IMR-90 (cell line): ENCODE results near the gene KCNK4. TPM values are rescaled to one million over a fixed set of nuclear protein-coding genes. Genes with fewer than 3 reads are reported as not detected.

Experiments used
- ATAC-seq: fragments of 200-7000 bp; cut with Tn5 transposase; 2 replicates; pipeline ENCODE4 v1.9.1; 2020; ENCODE audit warnings: low read depth, mild to moderate bottlenecking, moderate library complexity
- BruUV-seq: library from RNA; stranded (reverse); fragments of 400-500 nt; replicated peaks from 2 replicates; lab custom pipeline; 2021; lab: Mats Ljungman, UMichigan
- CTCF ChIA-PET: fragments of 300-600 bp; formaldehyde crosslinking; extraction: SDS; loops from one replicate; lab custom pipeline; 2021; ENCODE audit warnings: antibody characterized with exemption; lab: Yijun Ruan, JAX
- POLR2A ChIA-PET: fragments of 300-600 bp; sonication (Branson Sonifier 250); formaldehyde crosslinking; loops from one replicate; lab custom pipeline; 2022; ENCODE audit warnings: antibody characterized with exemption; ENCODE audit not compliant: unreplicated experiment; lab: Charles Lee
- DNase-seq: peaks from one replicate; pipeline ENCODE4 v3.0.0; 2013
- H2AFZ ChIP-seq: replicated peaks from 2 replicates; pipeline ENCODE3; 2013; ENCODE audit warnings: low read length, mild to moderate bottlenecking; ENCODE audit not compliant: poor library complexity
- H2AK5ac ChIP-seq: 2 replicates; pipeline ENCODE4 v1.6.1; 2013; ENCODE audit warnings: low read depth, low read length, inconsistent platforms
- H2AK9ac ChIP-seq: replicated peaks from 2 replicates; pipeline ENCODE3; 2013; ENCODE audit warnings: mild to moderate bottlenecking, low read depth, low read length, moderate library complexity; ENCODE audit not compliant: poor library complexity
- H2BK120ac ChIP-seq: 2 replicates; pipeline ENCODE4 v1.6.1; 2013; ENCODE audit warnings: low read depth, low read length, inconsistent platforms
- H2BK15ac ChIP-seq: 3 replicates; pipeline ENCODE4 v1.6.1; 2013; ENCODE audit warnings: low read depth, low read length, inconsistent platforms
- H2BK20ac ChIP-seq: 2 replicates; pipeline ENCODE4 v1.6.1; 2013; ENCODE audit warnings: low read depth, mild to moderate bottlenecking, inconsistent platforms, low read length, moderate library complexity
- H2BK5ac ChIP-seq: 2 replicates; pipeline ENCODE4 v1.6.1; 2013; ENCODE audit warnings: mild to moderate bottlenecking, low read depth, low read length, inconsistent platforms; ENCODE audit not compliant: poor library complexity, severe bottlenecking
- H3K14ac ChIP-seq: replicated peaks from 2 replicates; pipeline ENCODE4 v1.6.1; 2013; ENCODE audit warnings: low read depth, low read length, inconsistent platforms
- H3K18ac ChIP-seq: 2 replicates; pipeline ENCODE4 v1.6.1; 2013; ENCODE audit warnings: low read depth, low read length, control low read depth
- H3K23ac ChIP-seq: 2 replicates; pipeline ENCODE4 v1.6.1; 2013; ENCODE audit warnings: low read depth, low read length, inconsistent platforms
- H3K27ac ChIP-seq: 2 replicates; pipeline ENCODE4 v1.5.1; 2013; ENCODE audit warnings: mild to moderate bottlenecking, control low read depth, low read length; ENCODE audit not compliant: insufficient read depth
- H3K27me3 ChIP-seq: 2 replicates; pipeline ENCODE4 v1.6.1; 2013; ENCODE audit warnings: low read length; ENCODE audit not compliant: control insufficient read depth, insufficient read depth
- H3K36me3 ChIP-seq: 2 replicates; pipeline ENCODE4 v1.6.1; 2013; ENCODE audit warnings: low read length, mixed read lengths; ENCODE audit not compliant: control insufficient read depth, insufficient read depth
- H3K4ac ChIP-seq: 2 replicates; pipeline ENCODE4 v1.6.1; 2013; ENCODE audit warnings: low read depth, low read length, inconsistent platforms
- H3K4me1 ChIP-seq: 2 replicates; pipeline ENCODE4 v1.6.1; 2013; ENCODE audit warnings: low read length, mixed read lengths; ENCODE audit not compliant: control insufficient read depth, insufficient read depth
- H3K4me2 ChIP-seq: 2 replicates; pipeline ENCODE4 v1.6.1; 2013; ENCODE audit warnings: low read depth, mild to moderate bottlenecking, control low read depth, low read length, moderate library complexity
- H3K4me3 ChIP-seq: 2 replicates; pipeline ENCODE4 v1.5.1; 2013; ENCODE audit warnings: low read depth, mild to moderate bottlenecking, control low read depth, low read length, moderate library complexity; ENCODE audit not compliant: insufficient read depth
- H3K56ac ChIP-seq: 2 replicates; pipeline ENCODE4 v1.6.1; 2013; ENCODE audit warnings: low read length, inconsistent platforms; ENCODE audit not compliant: insufficient read depth; ENCODE audit errors: extremely low read depth
- H3K79me1 ChIP-seq, 2 experiments: 2 replicates each; pipeline ENCODE4 v1.6.1; 2013; ENCODE audit warnings: low read length in 2 of 2, inconsistent platforms in 1 of 2, low read depth in 1 of 2
- H3K9ac ChIP-seq: 2 replicates; pipeline ENCODE4 v1.6.1; 2013; ENCODE audit warnings: low read depth, low read length, control low read depth
- H3K9me1 ChIP-seq: 2 replicates; pipeline ENCODE4 v1.6.1; 2013; ENCODE audit warnings: low read length, inconsistent platforms; ENCODE audit not compliant: insufficient read depth
- H3K9me3 ChIP-seq: 2 replicates; pipeline ENCODE4 v1.6.1; 2013; ENCODE audit warnings: low read length; ENCODE audit not compliant: control insufficient read depth, insufficient read depth
- H4K20me1 ChIP-seq: 2 replicates; pipeline ENCODE4 v1.6.1; 2013; ENCODE audit warnings: low read length, inconsistent platforms; ENCODE audit not compliant: insufficient read depth
- H4K5ac ChIP-seq: 2 replicates; pipeline ENCODE4 v1.6.1; 2013; ENCODE audit warnings: mild to moderate bottlenecking, low read depth, low read length, control low read depth
- H4K8ac ChIP-seq, 2 experiments: 2 replicates each; pipeline ENCODE4 v1.6.1; 2013; ENCODE audit warnings: low read depth in 2 of 2, low read length in 2 of 2, control low read depth in 1 of 2, inconsistent platforms in 1 of 2
- H4K91ac ChIP-seq: 2 replicates; pipeline ENCODE4 v1.6.1; 2013; ENCODE audit warnings: low read depth, low read length, inconsistent platforms; ENCODE audit not compliant: insufficient read depth
- BHLHE40 ChIP-seq: fragments of 150-350 bp; IDR thresholded peaks from 2 replicates; pipeline ENCODE4 v1.6.1; 2016; ENCODE audit warnings: mild to moderate bottlenecking, low read depth, low read length
- CEBPB ChIP-seq: IDR thresholded peaks from 2 replicates; pipeline ENCODE4 v1.6.1; 2012; ENCODE audit warnings: low read depth, low read length, improper control_type of control experiment
- CHD1 ChIP-seq: IDR thresholded peaks from 2 replicates; pipeline ENCODE4 v1.6.1; 2012; ENCODE audit warnings: low read depth, low read length, improper control_type of control experiment
- CTCF ChIP-seq: conservative IDR thresholded peaks from 2 replicates; pipeline ENCODE4 v1.5.1; 2012; ENCODE audit warnings: mild to moderate bottlenecking, low read depth, low read length, improper control_type of control experiment
- FOS ChIP-seq: fragments of 150-350 bp; IDR thresholded peaks from 2 replicates; pipeline ENCODE4 v1.6.1; 2016; ENCODE audit warnings: low read depth, low read length
- MAFK ChIP-seq: IDR thresholded peaks from 2 replicates; pipeline ENCODE4 v1.6.1; 2012; ENCODE audit warnings: low read depth, low read length, improper control_type of control experiment
- MAZ ChIP-seq: IDR thresholded peaks from 2 replicates; pipeline ENCODE4 v1.6.1; 2012; ENCODE audit warnings: low read depth, mild to moderate bottlenecking, low read length, improper control_type of control experiment, moderate library complexity, borderline replicate concordance
- NFE2L2 ChIP-seq: fragments of 150-350 bp; IDR thresholded peaks from 2 replicates; pipeline ENCODE4 v1.6.1; 2016; ENCODE audit warnings: low read depth, mild to moderate bottlenecking, low read length
- POLR2A ChIP-seq: IDR thresholded peaks from 2 replicates; pipeline ENCODE4 v1.6.1; 2012; ENCODE audit warnings: mild to moderate bottlenecking, low read depth, low read length
- RAD21 ChIP-seq: IDR thresholded peaks from 2 replicates; pipeline ENCODE4 v1.6.1; 2012; ENCODE audit warnings: low read length, improper control_type of control experiment
- RCOR1 ChIP-seq: IDR thresholded peaks from 2 replicates; pipeline ENCODE4 v1.6.1; 2012; ENCODE audit warnings: mild to moderate bottlenecking, low read length, improper control_type of control experiment; ENCODE audit not compliant: insufficient replicate concordance
- RFX5 ChIP-seq: IDR thresholded peaks from 2 replicates; pipeline ENCODE4 v1.8.0; 2012; ENCODE audit warnings: low read depth, mild to moderate bottlenecking, low read length, moderate library complexity
- SMC3 ChIP-seq: fragments of 150-350 bp; IDR thresholded peaks from 2 replicates; pipeline ENCODE4 v1.6.1; 2016; ENCODE audit warnings: low read depth, mild to moderate bottlenecking, antibody characterized with exemption, low read length, moderate library complexity
- WGBS, 2 experiments: methylation state at CpG; one replicate each; pipeline versions ENCODE4 v1.1.5 to v1.1.7; 2013; ENCODE audit warnings: missing lambda C conversion rate in 2 of 2; ENCODE audit not compliant: insufficient read length in 1 of 2; ENCODE audit errors: extremely low coverage in 2 of 2; 5-methylcytosine and 5-hydroxymethylcytosine counted together
- dilution Hi-C: fragments of 300-500 bp; cut with HindIII; formaldehyde crosslinking; loops from one replicate; pipeline ENCODE4 v1.14.3; 2018; ENCODE audit warnings: low sequenced_read_pairs; ENCODE audit not compliant: unreplicated experiment
- in situ Hi-C: fragments of 300-500 bp; cut with MboI; formaldehyde crosslinking; loops from 3 replicates; pipeline ENCODE4 v1.14.3; 2019; ENCODE audit warnings: low sequenced_read_pairs, inconsistent platforms, mixed read lengths
- intact Hi-C: fragments of 100-400 bp; cut with micrococcal nuclease; formaldehyde crosslinking; loops from 2 replicates; pipeline ENCODE4 v1.10.0; 2022
- polyA plus RNA-seq, 3 experiments: library from polyadenylated mRNA; depleted of rRNA; stranded (reverse); fragments of >200 nt; gene quantifications; 2 replicates each; pipeline ENCODE4 v1.2.3, GENCODE V29; 2012; ENCODE audit warnings: low replicate concordance in 1 of 3
- total RNA-seq: library from RNA; depleted of rRNA; stranded (reverse); fragments of >200 nt; gene quantifications from 2 replicates; pipeline ENCODE4 v1.2.3, GENCODE V29; 2012

The KCNK4 gene
- total and polyA plus RNA-seq, 2 of the 4 experiments (the other 2 are of a cell fraction), result not detected

- H3K27me3 ChIP-seq, result no peaks in the 10 kb centered on the region
- ChIA-PET CTCF (no interaction called here), POLR2A (no interaction called here)
- no peaks in the 10 kb centered on the region for H3K9me1 ChIP-seq
- no peak overlapping the region for H3K4me3 ChIP-seq
- H4K20me1 ChIP-seq, result no peaks in the 10 kb centered on the region
- no peak overlapping the region for H3K18ac ChIP-seq
- peaks cover 5 to 27% of the 10 kb centered on the region in 2 experiments for H3K79me1 ChIP-seq
- no peak overlapping the region for H4K91ac ChIP-seq
- no peak overlapping the region for H2AFZ ChIP-seq
- no peak overlapping the region for H2BK5ac ChIP-seq
- 91% methylated on average over 9 of the region's 10 CpGs; no CpG with 5 or more reads in 1 of the 2 experiments for WGBS, 2 experiments
- H4K8ac ChIP-seq, result no peak overlapping the region
- no peak overlapping the region for H2BK120ac ChIP-seq
- TF ChIP-seq MAFK (no peak), RFX5 (no peak), CEBPB (no peak), MAZ (no peak), CTCF (no peak), RCOR1 (no peak), FOS (no peak), CHD1 (no peak), POLR2A (no peak), BHLHE40 (no peak), SMC3 (no peak), RAD21 (no peak), NFE2L2 (no peak)
- dilution Hi-C loops, result no loop called here
- intact Hi-C loops, result no loop called here
- in situ Hi-C loops, result no loop called here
- H3K14ac ChIP-seq, result no peak overlapping the region
- H3K56ac ChIP-seq, result no peak overlapping the region
- H3K23ac ChIP-seq, result no peak overlapping the region
- H3K4me1 ChIP-seq, result no peaks in the 10 kb centered on the region
- ATAC-seq (no peak), DNase-seq (no peak)
- H2BK15ac ChIP-seq, result no peak overlapping the region
- no peak overlapping the region for H2AK9ac ChIP-seq
- H3K9me3 ChIP-seq, result no peaks in the 10 kb centered on the region
- no peak overlapping the region for H2AK5ac ChIP-seq
- no TSS peak for BruUV-seq
- no peak overlapping the region for H3K4me2 ChIP-seq
- H2BK20ac ChIP-seq, result no peak overlapping the region
- peaks cover 12% of the 10 kb centered on the region; the same call in 1 of the 2 replicates for H3K36me3 ChIP-seq
- H4K5ac ChIP-seq, result no peak overlapping the region
- no peak overlapping the region for H3K27ac ChIP-seq
- no peak overlapping the region for H3K4ac ChIP-seq
- no peak overlapping the region for H3K9ac ChIP-seq
Observed at GRCh38 chr11:64312947-64313346, 21.8 kb downstream of the KCNK4 start.
